HepG2 (cell line): ENCODE measurements around the gene BORCS5.

ENCODE experiments used
- AGO1 ChIP-seq: fragments of 200-400 bp; formaldehyde crosslinking; IDR thresholded peaks from 2 replicates; pipeline ENCODE4 v1.6.1; 2017; ENCODE audit warnings: mild to moderate bottlenecking, low read depth, low read length, moderate library complexity; ENCODE audit not compliant: poor library complexity, severe bottlenecking
- ARNTL ChIP-seq: sonication (generic); formaldehyde crosslinking; IDR thresholded peaks from 2 replicates; pipeline ENCODE4 v1.4.0; 2020; ENCODE audit warnings: mild to moderate bottlenecking, missing genetic modification reagents
- EZH2 ChIP-seq: conservative IDR thresholded peaks from 2 replicates; pipeline ENCODE4 v1.6.1; 2012; ENCODE audit warnings: mild to moderate bottlenecking, low read depth, low read length, moderate library complexity
- PHF8 ChIP-seq: sonication (generic); formaldehyde crosslinking; IDR thresholded peaks from 2 replicates; pipeline ENCODE4 v1.5.0; 2020; ENCODE audit warnings: missing genetic modification reagents
- POLR2A ChIP-seq, 2 experiments: IDR thresholded peaks; 2 replicates each; pipeline ENCODE4 v1.6.1; 2011; ENCODE audit warnings: low read depth in 2 of 2, low read length in 2 of 2, mild to moderate bottlenecking in 1 of 2, moderate library complexity in 1 of 2; ENCODE audit not compliant: insufficient read depth in 1 of 2
- TOE1 ChIP-seq: sonication (generic); formaldehyde crosslinking; IDR thresholded peaks from 2 replicates; pipeline ENCODE4 v1.4.0; 2020; ENCODE audit warnings: mild to moderate bottlenecking, missing genetic modification reagents
- YY1 ChIP-seq: IDR thresholded peaks from 2 replicates; pipeline ENCODE4 v1.6.1; 2011; ENCODE audit warnings: low read length, low read depth, moderate library complexity, mild to moderate bottlenecking; ENCODE audit not compliant: insufficient read depth, insufficient replicate concordance
- ZNF24 ChIP-seq: fragments of 450-650 bp; IDR thresholded peaks from 2 replicates; pipeline ENCODE4 v1.6.1; 2017; ENCODE audit warnings: antibody characterized with exemption, mild to moderate bottlenecking
- ZNF326 ChIP-seq: sonication (generic); formaldehyde crosslinking; IDR thresholded peaks from 2 replicates; pipeline ENCODE4 v1.4.0; 2020; ENCODE audit warnings: missing genetic modification reagents, borderline replicate concordance
- ZNF792 ChIP-seq: IDR thresholded peaks from 2 replicates; pipeline ENCODE4 v1.6.1; 2016
- TF ChIP-seq, protein P1 (sequence below): sonication (generic); formaldehyde crosslinking; IDR thresholded peaks from 2 replicates; pipeline ENCODE4 v1.5.0; 2020; ENCODE audit warnings: mild to moderate bottlenecking, missing genetic modification reagents, moderate library complexity

DNA sequence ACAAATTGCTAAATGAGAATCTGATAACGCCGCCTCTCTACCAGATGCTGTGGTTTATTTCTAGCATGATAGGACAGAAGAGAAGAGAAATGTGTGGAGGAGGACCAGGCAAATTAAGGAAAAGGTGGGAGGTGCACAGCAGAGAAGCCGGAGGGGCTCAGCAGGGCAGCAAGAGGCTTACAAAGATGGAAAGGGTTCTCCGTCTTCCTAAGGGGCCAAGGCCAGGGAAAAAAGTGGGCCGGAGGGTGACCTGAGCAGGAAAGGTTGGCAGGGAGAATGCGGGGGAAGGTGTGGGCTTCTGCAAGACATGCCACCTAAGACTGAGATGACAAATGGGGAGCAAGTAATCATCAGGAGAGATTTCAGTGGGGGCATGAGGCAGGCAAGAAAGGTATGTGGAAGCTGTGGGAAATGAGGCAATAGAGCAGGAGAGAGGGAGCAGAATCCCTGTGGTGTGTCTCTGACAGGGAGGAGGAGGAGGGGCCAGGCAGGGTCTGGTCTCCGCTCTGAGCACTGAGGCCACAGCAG is 25.6 kb upstream of the BORCS5 start:
- TF ChIP-seq AGO1 (no peak), ARNTL (CRISPR knock-in tag) (no peak), TOE1 (CRISPR knock-in tag) (no peak), PHF8 (CRISPR knock-in tag) (no peak), POLR2A (IDR thresholded peaks at IDR 0.05; ENCODE audit: insufficient read depth in 1 of 2, low read depth in 2 of 2, low read length in 2 of 2) (no peak), EZH2 (no peak), ZNF24 (no peak), YY1 (no peak), ZNF326 (no peak), ZNF792 (CRISPR knock-in tag) (no peak)
- TF ChIP-seq, protein P1, sequence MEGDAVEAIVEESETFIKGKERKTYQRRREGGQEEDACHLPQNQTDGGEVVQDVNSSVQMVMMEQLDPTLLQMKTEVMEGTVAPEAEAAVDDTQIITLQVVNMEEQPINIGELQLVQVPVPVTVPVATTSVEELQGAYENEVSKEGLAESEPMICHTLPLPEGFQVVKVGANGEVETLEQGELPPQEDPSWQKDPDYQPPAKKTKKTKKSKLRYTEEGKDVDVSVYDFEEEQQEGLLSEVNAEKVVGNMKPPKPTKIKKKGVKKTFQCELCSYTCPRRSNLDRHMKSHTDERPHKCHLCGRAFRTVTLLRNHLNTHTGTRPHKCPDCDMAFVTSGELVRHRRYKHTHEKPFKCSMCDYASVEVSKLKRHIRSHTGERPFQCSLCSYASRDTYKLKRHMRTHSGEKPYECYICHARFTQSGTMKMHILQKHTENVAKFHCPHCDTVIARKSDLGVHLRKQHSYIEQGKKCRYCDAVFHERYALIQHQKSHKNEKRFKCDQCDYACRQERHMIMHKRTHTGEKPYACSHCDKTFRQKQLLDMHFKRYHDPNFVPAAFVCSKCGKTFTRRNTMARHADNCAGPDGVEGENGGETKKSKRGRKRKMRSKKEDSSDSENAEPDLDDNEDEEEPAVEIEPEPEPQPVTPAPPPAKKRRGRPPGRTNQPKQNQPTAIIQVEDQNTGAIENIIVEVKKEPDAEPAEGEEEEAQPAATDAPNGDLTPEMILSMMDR (CRISPR knock-in tag) = no peak
